Stimulated activated CD4-positive, alpha-beta T cell treated with anti-CD3 and anti-CD28 coated beads, Interleukin-1b, Interleukin-23, amount 100 ng/mL, for 24 hours (primary cell): ENCODE data around the gene PRKAR2A.
"Not testable (repeated sequence)": the region's sequence is repeated elsewhere in the genome, so short reads cannot be mapped to it uniquely, and the experiment has no call there.

Experiments
- DNase-seq, 4 experiments: peaks; one replicate each; pipeline ENCODE4 v3.0.0-alpha.2; 2020; ENCODE audit warnings: low read depth in 4 of 4, low spot score in 1 of 4

Gene PRKAR2A

GRCh38 chr3:48782046-48782445, 65.6 kb downstream of the PRKAR2A start:
- no peak for DNase-seq

GRCh38 chr3:48778565-48778964, 69.1 kb downstream of the PRKAR2A start:
- not testable (repeated sequence) for DNase-seq

GRCh38 chr3:48776854-48777253, 70.8 kb downstream of the PRKAR2A start:
- no peak for DNase-seq

GRCh38 chr3:48770192-48770502, 77.5 kb downstream of the PRKAR2A start:
- DNase-seq: no peak

- DNase-seq: no peak
Measured at GRCh38 chr3:48765376-48765775, 82.3 kb downstream of the PRKAR2A start.

GRCh38 chr3:48762816-48763215, 84.9 kb downstream of the PRKAR2A start:
- no peak for DNase-seq

GRCh38 chr3:48759991-48760540, 87.6 kb downstream of the PRKAR2A start:
- DNase-seq: not testable (repeated sequence)

- not testable (repeated sequence) for DNase-seq
Measured at GRCh38 chr3:48759531-48759930, 88.1 kb downstream of the PRKAR2A start.

GRCh38 chr3:48759071-48759470, 88.6 kb downstream of the PRKAR2A start:
- no peak for DNase-seq

GRCh38 chr3:48756640-48757039, 91.0 kb downstream of the PRKAR2A start:
- no peak for DNase-seq

- DNase-seq: no peak
Measured at GRCh38 chr3:48750856-48751255, 96.8 kb downstream of the PRKAR2A start.

- no peak for DNase-seq
Measured at GRCh38 chr3:48748754-48749153, 98.9 kb downstream of the PRKAR2A start.

GRCh38 chr3:48747706-48748105, 100.0 kb downstream of the PRKAR2A start:
- no peak for DNase-seq

- no peak for DNase-seq
Measured at GRCh38 chr3:48747015-48747615, 100.6 kb downstream of the PRKAR2A start.

- no peak for DNase-seq
Measured at GRCh38 chr3:48743773-48744172, 103.9 kb downstream of the PRKAR2A start.

- not testable (repeated sequence) for DNase-seq
Measured at GRCh38 chr3:48741226-48741625, 106.4 kb downstream of the PRKAR2A start.

- DNase-seq: peak in 3 of 4 experiments; percentile 15 to 40 (median 36)
Measured at GRCh38 chr3:48739955-48740823, 107.5 kb downstream of the PRKAR2A start.

GRCh38 chr3:48739617-48739954, 108.1 kb downstream of the PRKAR2A start:
- DNase-seq: no peak

GRCh38 chr3:48738926-48739616, 108.6 kb downstream of the PRKAR2A start:
- no peak for DNase-seq

GRCh38 chr3:48738144-48738536, 109.5 kb downstream of the PRKAR2A start:
- no peak for DNase-seq

- not testable (repeated sequence) for DNase-seq
Measured at GRCh38 chr3:48735075-48735767, 112.5 kb downstream of the PRKAR2A start.
